Measurements from ENCODE around the gene RS1. TPM values are rescaled to one million over a fixed set of nuclear protein-coding genes. Genes with fewer than 3 reads are reported as not detected.

The RS1 gene
- total RNA-seq, 1 experiment from 2014 or later: not detected

DNA sequence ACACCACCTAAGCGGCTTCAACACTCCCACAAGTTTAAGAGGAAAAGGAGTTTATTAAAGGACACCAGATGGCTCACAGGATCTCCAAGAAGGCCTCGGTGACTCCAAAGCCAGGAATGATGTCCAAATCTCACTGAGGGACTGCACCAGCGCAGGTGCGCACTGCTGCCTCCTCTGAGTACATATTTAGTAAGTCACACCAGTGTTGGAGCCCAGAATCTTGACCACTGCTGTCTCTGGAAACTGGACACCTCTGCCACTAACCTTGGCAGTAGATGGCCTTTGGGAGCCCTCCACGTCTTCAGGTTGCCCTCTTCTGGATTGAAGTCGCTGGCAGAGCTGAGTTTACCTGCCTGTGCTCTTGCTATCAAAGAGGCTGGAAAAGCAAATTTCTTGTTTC, 10.1 kb upstream of the RS1 start:
- CTCF ChIA-PET: no interaction called here
- ATAC-seq (no peak), DNase-seq (no peak)
- Histone ChIP-seq H3F3A (ENCODE audit: low read length, unreplicated experiment) (no peaks in the 10 kb centered on the region), H3K27me3 (ENCODE audit: low read length) (no peaks in the 10 kb centered on the region), H2AFZ (ENCODE audit: low read length) (no peak overlapping the region), H3K36me3 (ENCODE audit: low read depth, low read length) (no peaks in the 10 kb centered on the region), H3K27ac (ENCODE audit: low read length) (no peak overlapping the region), H3K9me2 (replicated peaks; ENCODE audit: low read length) (no peaks in the 10 kb centered on the region), H3K4me3 (ENCODE audit: low read length) (no peak overlapping the region), H4K20me1 (ENCODE audit: low read length) (no peaks in the 10 kb centered on the region), H3K9me3 (ENCODE audit: low read length) (no peaks in the 10 kb centered on the region), H3K4me2 (ENCODE audit: low read length) (no peak overlapping the region), H3K79me2 (ENCODE audit: low read length) (no peaks in the 10 kb centered on the region), H3K9ac (ENCODE audit: low read length) (no peak overlapping the region), H3K4me1 (ENCODE audit: insufficient read depth, low read length) (no peaks in the 10 kb centered on the region)
- intact Hi-C loops (cut with micrococcal nuclease): no loop called here
- POLR2A ChIA-PET (ENCODE audit: unreplicated experiment): no interaction called here
- TF ChIP-seq EZH2 (IDR thresholded peaks at IDR 0.05; ENCODE audit: low read length, unreplicated experiment) (no peak), EZH2phosphoT487 (IDR thresholded peaks at IDR 0.05; ENCODE audit: borderline replicate concordance, low read length) (no peak)
- TF ChIP-seq, protein P1, sequence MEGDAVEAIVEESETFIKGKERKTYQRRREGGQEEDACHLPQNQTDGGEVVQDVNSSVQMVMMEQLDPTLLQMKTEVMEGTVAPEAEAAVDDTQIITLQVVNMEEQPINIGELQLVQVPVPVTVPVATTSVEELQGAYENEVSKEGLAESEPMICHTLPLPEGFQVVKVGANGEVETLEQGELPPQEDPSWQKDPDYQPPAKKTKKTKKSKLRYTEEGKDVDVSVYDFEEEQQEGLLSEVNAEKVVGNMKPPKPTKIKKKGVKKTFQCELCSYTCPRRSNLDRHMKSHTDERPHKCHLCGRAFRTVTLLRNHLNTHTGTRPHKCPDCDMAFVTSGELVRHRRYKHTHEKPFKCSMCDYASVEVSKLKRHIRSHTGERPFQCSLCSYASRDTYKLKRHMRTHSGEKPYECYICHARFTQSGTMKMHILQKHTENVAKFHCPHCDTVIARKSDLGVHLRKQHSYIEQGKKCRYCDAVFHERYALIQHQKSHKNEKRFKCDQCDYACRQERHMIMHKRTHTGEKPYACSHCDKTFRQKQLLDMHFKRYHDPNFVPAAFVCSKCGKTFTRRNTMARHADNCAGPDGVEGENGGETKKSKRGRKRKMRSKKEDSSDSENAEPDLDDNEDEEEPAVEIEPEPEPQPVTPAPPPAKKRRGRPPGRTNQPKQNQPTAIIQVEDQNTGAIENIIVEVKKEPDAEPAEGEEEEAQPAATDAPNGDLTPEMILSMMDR (conservative IDR thresholded peaks at IDR 0.05; ENCODE audit: low read depth, low read length): no peak
- BruUV-seq (replicated peaks): no TSS peak

DNA sequence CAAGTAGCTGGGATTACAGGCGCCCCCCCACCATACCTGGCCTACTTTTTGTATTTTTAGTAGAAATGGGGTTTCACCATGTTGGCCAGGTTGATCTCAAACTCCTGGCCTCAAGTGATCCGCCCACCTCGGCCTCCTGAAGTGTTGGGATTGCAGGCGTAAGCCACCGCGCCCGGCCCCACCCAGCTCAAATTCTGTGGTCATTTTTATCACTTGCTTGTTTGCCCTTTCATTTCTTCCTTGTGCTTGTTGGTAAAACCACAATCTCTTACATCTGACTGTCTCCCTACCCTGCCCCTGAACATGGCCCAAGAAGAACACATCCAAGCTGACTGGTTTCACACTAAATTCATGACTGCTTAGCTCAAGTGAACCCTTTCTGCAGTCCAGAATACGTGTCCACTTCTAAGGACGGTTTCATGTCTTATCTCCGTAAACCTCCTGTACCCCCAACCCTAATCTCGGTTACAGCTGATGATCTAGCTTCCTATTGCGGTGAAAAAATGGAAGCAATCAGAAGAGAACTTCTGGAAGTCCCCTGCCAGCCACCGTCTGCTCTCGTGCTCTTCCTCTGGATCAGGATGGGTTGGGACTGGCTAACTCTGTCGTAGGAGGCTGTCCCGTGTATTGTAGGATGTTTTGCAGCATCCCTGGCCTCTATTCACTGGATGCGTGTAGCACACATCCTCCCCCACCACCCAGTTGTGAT, 5.4 kb upstream of the RS1 start:
- H3F3A ChIP-seq (ENCODE audit: low read length, unreplicated experiment): no peaks in the 10 kb centered on the region
- H2AFZ ChIP-seq (ENCODE audit: low read length): no peak overlapping the region
- no peak overlapping the region for H3K4me3 ChIP-seq (ENCODE audit: low read length)
- no peaks in the 10 kb centered on the region for H4K20me1 ChIP-seq (ENCODE audit: low read length)
- no peak overlapping the region for H3K27ac ChIP-seq (ENCODE audit: low read length)
- no peak overlapping the region for H3K4me2 ChIP-seq (ENCODE audit: low read length)
- intact Hi-C loops (cut with micrococcal nuclease): no loop called here
- DNase-seq (no peak), ATAC-seq (no peak)
- no peaks in the 10 kb centered on the region for H3K36me3 ChIP-seq (ENCODE audit: low read depth, low read length)
- peaks cover 4% of the 10 kb centered on the region; the same call in 1 of the 2 replicates for H3K4me1 ChIP-seq (ENCODE audit: insufficient read depth, low read length)
- no peak overlapping the region for H3K9ac ChIP-seq (ENCODE audit: low read length)
- CTCF ChIA-PET: interaction anchor here (0.6 to 0.8 kb wide), 2 partner anchors 26 to 134 kb away, joined by 3 to 4 read pairs; no protein-coding TSS in a partner anchor
- H3K9me2 ChIP-seq (replicated peaks; ENCODE audit: low read length): no peaks in the 10 kb centered on the region
- H3K27me3 ChIP-seq (ENCODE audit: low read length): no peaks in the 10 kb centered on the region
- no TSS peak for BruUV-seq (replicated peaks)
- POLR2A ChIA-PET (ENCODE audit: unreplicated experiment): no interaction called here
- H3K9me3 ChIP-seq (ENCODE audit: low read length): no peaks in the 10 kb centered on the region
- no peaks in the 10 kb centered on the region for H3K79me2 ChIP-seq (ENCODE audit: low read length)
- TF ChIP-seq EZH2 (IDR thresholded peaks at IDR 0.05; ENCODE audit: low read length, unreplicated experiment) (no peak), EZH2phosphoT487 (IDR thresholded peaks at IDR 0.05; ENCODE audit: borderline replicate concordance, low read length) (no peak)
- TF ChIP-seq, protein P1 (conservative IDR thresholded peaks at IDR 0.05; ENCODE audit: low read depth, low read length): no peak

DNA sequence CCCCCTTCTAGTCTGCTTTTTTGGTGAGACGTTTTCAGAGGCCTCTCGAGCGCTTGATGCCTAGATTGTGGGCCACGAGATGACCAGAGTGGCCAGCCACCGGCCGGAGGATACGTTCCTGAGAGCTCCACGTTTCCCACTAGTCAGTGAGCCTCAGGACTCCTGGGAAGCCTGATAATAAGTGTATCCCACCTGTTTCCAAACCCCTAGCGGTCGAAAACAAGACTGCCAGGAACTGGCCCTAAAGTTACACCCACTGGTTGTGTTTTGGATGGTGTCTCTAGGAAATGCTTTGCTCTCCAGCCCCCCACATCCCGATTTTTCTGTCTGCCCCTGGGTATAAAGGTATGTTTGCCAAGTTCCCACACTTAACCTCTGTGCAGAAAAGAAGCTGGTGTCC, 4.6 kb upstream of the RS1 start:
- ChIA-PET POLR2A (ENCODE audit: unreplicated experiment) (no interaction called here), CTCF (interaction anchor here (0.8 kb wide), 1 partner anchor 27 kb away, joined by 3 read pairs; no protein-coding TSS in a partner anchor)
- Histone ChIP-seq H3K4me3 (ENCODE audit: low read length) (no peak overlapping the region), H3K36me3 (ENCODE audit: low read depth, low read length) (no peaks in the 10 kb centered on the region), H3K4me2 (ENCODE audit: low read length) (no peak overlapping the region), H3K79me2 (ENCODE audit: low read length) (no peaks in the 10 kb centered on the region), H2AFZ (ENCODE audit: low read length) (no peak overlapping the region), H3K27ac (ENCODE audit: low read length) (no peak overlapping the region), H3K9me2 (replicated peaks; ENCODE audit: low read length) (no peaks in the 10 kb centered on the region), H4K20me1 (ENCODE audit: low read length) (no peaks in the 10 kb centered on the region), H3K9ac (ENCODE audit: low read length) (no peak overlapping the region), H3K9me3 (ENCODE audit: low read length) (no peaks in the 10 kb centered on the region), H3F3A (ENCODE audit: low read length, unreplicated experiment) (no peaks in the 10 kb centered on the region), H3K27me3 (ENCODE audit: low read length) (no peaks in the 10 kb centered on the region), H3K4me1 (ENCODE audit: insufficient read depth, low read length) (peaks cover 4% of the 10 kb centered on the region; the same call in 1 of the 2 replicates)
- ATAC-seq (no peak), DNase-seq (no peak)
- intact Hi-C loops (cut with micrococcal nuclease): no loop called here
- BruUV-seq (replicated peaks): no TSS peak
- TF ChIP-seq EZH2phosphoT487 (IDR thresholded peaks at IDR 0.05; ENCODE audit: borderline replicate concordance, low read length) (no peak), EZH2 (IDR thresholded peaks at IDR 0.05; ENCODE audit: low read length, unreplicated experiment) (no peak)

All from PC-3 (cell line).